ENCODE data around the gene LTB4R2. TPM values are rescaled to one million over a fixed set of nuclear protein-coding genes. Genes with fewer than 3 reads are reported as not detected.

Gene LTB4R2
- total and polyA plus RNA-seq, 2 experiments from 2014 or later = 0.40 to 12.6 TPM

- DNase-seq (ENCODE audit: low spot score) (no peak), ATAC-seq (no peak)
- Histone ChIP-seq H3K79me2 (replicated peaks; ENCODE audit: insufficient read depth) (no peaks in the 10 kb centered on the region), H3K4me2 (no peak overlapping the region), H4K20me1 (replicated peaks; ENCODE audit: insufficient read depth) (no peaks in the 10 kb centered on the region), H3K27ac (ENCODE audit: low read depth) (no peak overlapping the region), H3F3A (replicated peaks; ENCODE audit: low read depth) (no peaks in the 10 kb centered on the region), H3K36me3 (ENCODE audit: insufficient read depth) (no peaks in the 10 kb centered on the region), H3K4me1 (ENCODE audit: insufficient read depth) (no peaks in the 10 kb centered on the region), H3K9me2 (ENCODE audit: insufficient read depth) (no peaks in the 10 kb centered on the region), H2AFZ (no peak overlapping the region), H3K4me3 (no peak overlapping the region), H3K27me3 (ENCODE audit: insufficient read depth) (peaks cover 89% of the 10 kb centered on the region)
- Mint-ChIP-seq H3K9me3 (no peaks in the 10 kb centered on the region), H3K4me1 (no peaks in the 10 kb centered on the region; the same call in 2 of the 3 replicates), H3K4me3 (no peak overlapping the region), H3K27me3 (ENCODE audit: insufficient read depth, low read depth, poor library complexity) (peaks cover 34% of the 10 kb centered on the region), H3K36me3 (ENCODE audit: low read depth) (no peaks in the 10 kb centered on the region), H3K27ac (no peak overlapping the region)
- TF ChIP-seq ZNF114 (CRISPR knock-in tag; IDR thresholded peaks at IDR 0.05) (no peak), REST (IDR thresholded peaks at IDR 0.05; ENCODE audit: unreplicated experiment) (no peak), ZNF462 (CRISPR knock-in tag; IDR thresholded peaks at IDR 0.05) (no peak), EZH2phosphoT487 (IDR thresholded peaks at IDR 0.05; ENCODE audit: unreplicated experiment) (no peak), STAT1 (IDR thresholded peaks at IDR 0.05; ENCODE audit: unreplicated experiment) (no peak), CREB1 (CRISPR knock-in tag; IDR thresholded peaks at IDR 0.05; ENCODE audit: low read depth) (no peak), ZNF331 (CRISPR knock-in tag; IDR thresholded peaks at IDR 0.05; ENCODE audit: low read depth) (no peak), JUNB (IDR thresholded peaks at IDR 0.05; ENCODE audit: unreplicated experiment) (no peak), NANOG (IDR thresholded peaks at IDR 0.05; ENCODE audit: borderline replicate concordance) (no peak)
Observed at GRCh38 chr14:24343795-24344660, 34.1 kb downstream of the LTB4R2 start.

All from GM23338 (cell line).